Vagina (tissue), 2 donors: ENCODE measurements around the gene RGPD5.
"Not testable (repeated sequence)": the region's sequence is repeated elsewhere in the genome, so short reads cannot be mapped to it uniquely, and the experiment has no call there.

Experiments used
- CTCF ChIP-seq, 3 experiments: fragments of 450-650 bp in 2 of 3; fragments of 200-600 bp in 1 of 3; sonication (generic) in 1 of 3; IDR thresholded peaks; one replicate each; pipeline ENCODE4 v1.5.1; 2017 to 2019; ENCODE audit warnings: antibody characterized with exemption in 3 of 3, mild to moderate bottlenecking in 2 of 3, moderate library complexity in 2 of 3
- POLR2A ChIP-seq, 2 donors: fragments of 450-650 bp; IDR thresholded peaks; one replicate each; pipeline ENCODE4 v1.6.1; 2017; ENCODE audit warnings: antibody characterized with exemption in 2 of 2, mild to moderate bottlenecking in 2 of 2, moderate library complexity in 2 of 2
- POLR2AphosphoS5 ChIP-seq, 2 donors: sonication (generic); formaldehyde crosslinking; IDR thresholded peaks; one replicate each; pipeline ENCODE4 v1.9.0; 2017; ENCODE audit warnings: antibody characterized with exemption in 2 of 2, mild to moderate bottlenecking in 2 of 2, low read depth in 1 of 2; ENCODE audit not compliant: insufficient read depth in 1 of 2

DNA sequence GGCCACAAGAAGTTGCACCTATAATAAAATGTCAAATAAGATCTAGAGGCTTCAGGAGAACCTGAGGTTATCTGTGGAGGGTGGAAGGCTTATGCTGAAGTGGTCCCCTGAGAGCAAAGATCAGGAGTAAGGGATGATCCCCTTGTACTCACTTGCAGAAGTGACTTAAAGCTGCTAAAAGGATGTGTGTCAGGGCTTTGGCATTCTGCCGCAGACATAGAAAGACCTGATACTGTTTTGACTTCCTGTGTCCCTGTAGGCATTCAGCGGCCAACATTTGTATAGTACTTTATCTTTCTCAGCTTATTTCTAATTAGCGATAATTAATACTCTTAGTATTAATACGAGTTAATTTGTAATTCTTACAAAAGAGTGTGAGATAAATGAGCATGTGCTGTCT, 94.3 kb downstream of the RGPD5 start:
- TF ChIP-seq POLR2A (IDR thresholded peaks at IDR 0.05); CTCF (IDR thresholded peaks at IDR 0.05); POLR2AphosphoS5 (IDR thresholded peaks at IDR 0.05; ENCODE audit: insufficient read depth in 1 of 2, low read depth in 1 of 2): not testable (repeated sequence)
